Endothelial cell of umbilical vein (primary cell): Measurements from ENCODE around the gene CCDC73. TPM values are rescaled to one million over a fixed set of nuclear protein-coding genes. Genes with fewer than 3 reads are reported as not detected.
"Not testable (repeated sequence)": the region's sequence is repeated elsewhere in the genome, so short reads cannot be mapped to it uniquely, and the experiment has no call there.

Experiments used
- BruUV-seq: library from RNA; stranded (reverse); fragments of 400-500 nt; replicated peaks from 2 replicates; lab custom pipeline; 2021; lab: Mats Ljungman, UMichigan
- CTCF ChIA-PET: fragments of 300-600, 350-600 bp; sonication (Branson Sonifier 250); formaldehyde crosslinking; loops from one replicate; lab custom pipeline; 2021; ENCODE audit warnings: antibody characterized with exemption, inconsistent platforms; lab: Charles Lee
- POLR2A ChIA-PET: fragments of 300-600, 350-600 bp; sonication (Branson Sonifier 250); formaldehyde crosslinking; loops from one replicate; lab custom pipeline; 2021; ENCODE audit warnings: antibody characterized with exemption, inconsistent platforms; lab: Charles Lee
- DNase-seq: peaks from one replicate; pipeline ENCODE4 v3.0.0-alpha.2; 2011; ENCODE audit warnings: low read depth, low spot score
- FAIRE-seq: peaks from 2 replicates; lab custom pipeline; 2011; peaks lifted over from hg19 to GRCh38; lab: Jason Lieb, UNC
- H2AFZ ChIP-seq: 2 replicates; pipeline ENCODE4 v1.6.0; 2012; ENCODE audit warnings: low read depth, low read length, control low read depth, inconsistent platforms
- H3K27ac ChIP-seq: 2 replicates; pipeline ENCODE4 v1.5.1; 2011; ENCODE audit warnings: low read depth, mild to moderate bottlenecking, control low read depth, low read length, moderate library complexity; ENCODE audit not compliant: insufficient read depth
- H3K27me3 ChIP-seq, 2 experiments: 2 replicates each; pipeline versions ENCODE4 v1.6.0 to v1.6.1; 2011; ENCODE audit warnings: low read length in 2 of 2, mixed read lengths in 1 of 2; ENCODE audit not compliant: control insufficient read depth in 2 of 2, insufficient read depth in 2 of 2
- H3K36me3 ChIP-seq, 2 experiments: 2 replicates in 1 of 2; 3 replicates in 1 of 2; pipeline ENCODE4 v1.5.1; 2011; ENCODE audit warnings: low read length in 2 of 2, mild to moderate bottlenecking in 1 of 2, moderate library complexity in 1 of 2; ENCODE audit not compliant: control insufficient read depth in 2 of 2, insufficient read depth in 2 of 2; ENCODE audit errors: extremely low read depth in 1 of 2
- H3K4me1 ChIP-seq: 3 replicates; pipeline ENCODE4 v1.5.1; 2011; ENCODE audit warnings: mild to moderate bottlenecking, low read length; ENCODE audit not compliant: control insufficient read depth, insufficient read depth; ENCODE audit errors: extremely low read depth
- H3K4me2 ChIP-seq: 2 replicates; pipeline ENCODE4 v1.6.1; 2011; ENCODE audit warnings: low read length, control low read depth, mixed read lengths; ENCODE audit not compliant: insufficient read depth
- H3K4me3 ChIP-seq, 3 experiments: fragments of 200-600 bp in 1 of 3; sonication (generic), shearing (Covaris generic) in 1 of 3; replicated peaks in 1 of 3; 2 replicates each; pipeline ENCODE4 v1.5.1; 2011 to 2016; ENCODE audit warnings: control low read depth in 3 of 3, low read length in 3 of 3, mild to moderate bottlenecking in 2 of 3, inconsistent platforms in 1 of 3, low read depth in 1 of 3, moderate library complexity in 1 of 3; ENCODE audit not compliant: insufficient read depth in 1 of 3
- H3K79me2 ChIP-seq: 2 replicates; pipeline ENCODE4 v1.6.0; 2012; ENCODE audit warnings: low read length, inconsistent platforms; ENCODE audit not compliant: control insufficient read depth, insufficient read depth
- H3K9ac ChIP-seq: replicated peaks from 2 replicates; pipeline ENCODE3; 2011; ENCODE audit warnings: low read length, control low read depth; ENCODE audit not compliant: insufficient read depth; ENCODE audit errors: extremely low read depth
- H3K9me1 ChIP-seq: replicated peaks from 3 replicates; pipeline ENCODE4 v1.6.0; 2011; ENCODE audit warnings: mild to moderate bottlenecking, low read length; ENCODE audit not compliant: control insufficient read depth, insufficient read depth; ENCODE audit errors: extremely low read depth
- H3K9me3 ChIP-seq: replicated peaks from 2 replicates; pipeline ENCODE4 v1.5.1; 2012; ENCODE audit warnings: low read length, inconsistent platforms; ENCODE audit not compliant: control insufficient read depth, insufficient read depth
- H4K20me1 ChIP-seq: replicated peaks from 2 replicates; pipeline ENCODE3; 2011; ENCODE audit warnings: mild to moderate bottlenecking, low read length; ENCODE audit not compliant: control insufficient read depth, insufficient read depth; ENCODE audit errors: extremely low read depth
- EZH2 ChIP-seq: IDR thresholded peaks from 2 replicates; pipeline ENCODE4 v1.6.1; 2012; ENCODE audit warnings: borderline replicate concordance, low read depth, mild to moderate bottlenecking, moderate library complexity, low read length, inconsistent platforms; ENCODE audit not compliant: severe bottlenecking
- FOS ChIP-seq: IDR thresholded peaks from 2 replicates; pipeline ENCODE4 v1.6.1; 2011; ENCODE audit warnings: mild to moderate bottlenecking, low read length, moderate library complexity, borderline replicate concordance; ENCODE audit not compliant: insufficient read depth
- GATA2 ChIP-seq: IDR thresholded peaks from 2 replicates; pipeline ENCODE4 v1.7.0; 2011; ENCODE audit warnings: low read depth, mild to moderate bottlenecking, moderate library complexity, mixed read lengths, low read length; ENCODE audit not compliant: insufficient read length, insufficient read depth
- JUN ChIP-seq: IDR thresholded peaks from 2 replicates; pipeline ENCODE4 v1.6.1; 2011; ENCODE audit warnings: borderline replicate concordance, low read depth; ENCODE audit not compliant: insufficient read length, insufficient read depth
- MYC ChIP-seq: IDR thresholded peaks from one replicate; pipeline ENCODE4 v1.6.1; 2011; ENCODE audit warnings: mild to moderate bottlenecking, low read depth, low read length
- POLR2A ChIP-seq: IDR thresholded peaks from 2 replicates; pipeline ENCODE4 v1.6.1; 2012; ENCODE audit warnings: low read depth, mild to moderate bottlenecking, control low read depth, low read length
- POLR2AphosphoS5 ChIP-seq: IDR thresholded peaks from 2 replicates; pipeline ENCODE4 v1.6.1; 2012; ENCODE audit warnings: low read depth, mild to moderate bottlenecking, control low read depth, low read length, moderate library complexity; ENCODE audit not compliant: insufficient read depth
- dilution Hi-C: fragments of 300-500 bp; cut with MboI; formaldehyde crosslinking; loops from one replicate; pipeline ENCODE4 v1.15.0; 2019; ENCODE audit warnings: low sequenced_read_pairs; ENCODE audit not compliant: extremely low pct_ligation_motif_present
- intact Hi-C: fragments of 100-400 bp; cut with micrococcal nuclease; formaldehyde crosslinking; loops from one replicate; pipeline ENCODE4 v1.10.0; 2022
- polyA plus RNA-seq, 4 experiments: library from polyadenylated mRNA; depleted of rRNA in 3 of 4; stranded (reverse) in 3 of 4; unstranded in 1 of 4; fragments of >200 nt; gene quantifications; 2 replicates each; pipeline versions ENCODE4 v1.2.1 to v1.2.3, GENCODE V29; 2011 to 2012; ENCODE audit warnings: missing spikeins in 1 of 4
- total RNA-seq: library from RNA; stranded (reverse); gene quantifications from 2 replicates; pipeline ENCODE4 v1.2.3, GENCODE V29; 2021
- TF ChIP-seq, protein P1 (sequence below), 2 donors: IDR thresholded peaks; 1 replicate in 1 of 2; 2 replicates in 1 of 2; pipeline ENCODE4 v1.5.1; 2011; ENCODE audit warnings: low read length in 2 of 2, mild to moderate bottlenecking in 2 of 2, moderate library complexity in 2 of 2, control low read depth in 1 of 2, inconsistent platforms in 1 of 2, low read depth in 1 of 2; ENCODE audit not compliant: insufficient read depth in 1 of 2; ENCODE audit errors: extremely low read depth in 1 of 2
- TF ChIP-seq, protein P2 (sequence below): IDR thresholded peaks from 2 replicates; pipeline ENCODE4 v1.6.1; 2011; ENCODE audit not compliant: insufficient read depth, insufficient read length

Gene CCDC73
- total and polyA plus RNA-seq, 2 donors (not counting 3 experiments of a cell fraction or from before 2014, with no cell fraction given), result not detected

DNA sequence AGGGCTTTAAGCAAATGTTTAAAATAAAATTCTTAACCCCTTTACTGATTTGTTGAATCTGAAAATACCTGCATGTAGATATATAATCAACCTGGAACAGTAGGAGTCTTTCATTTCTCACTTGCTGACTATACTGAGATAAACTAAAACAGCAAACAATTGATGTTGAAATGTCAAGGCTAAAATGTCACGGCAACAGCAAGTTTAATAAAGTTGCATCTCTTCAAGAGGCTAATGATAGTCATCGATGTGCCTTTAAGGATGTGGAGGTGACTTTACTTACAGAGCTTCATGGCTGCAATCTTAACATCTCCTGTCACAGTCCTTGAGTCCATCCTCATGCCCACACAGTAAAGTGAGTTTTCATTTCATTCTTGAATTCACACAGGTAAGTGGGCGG, 31.7 kb upstream of the CCDC73 start:
- FAIRE-seq, result no peak
- dilution Hi-C loops, result no loop called here

DNA sequence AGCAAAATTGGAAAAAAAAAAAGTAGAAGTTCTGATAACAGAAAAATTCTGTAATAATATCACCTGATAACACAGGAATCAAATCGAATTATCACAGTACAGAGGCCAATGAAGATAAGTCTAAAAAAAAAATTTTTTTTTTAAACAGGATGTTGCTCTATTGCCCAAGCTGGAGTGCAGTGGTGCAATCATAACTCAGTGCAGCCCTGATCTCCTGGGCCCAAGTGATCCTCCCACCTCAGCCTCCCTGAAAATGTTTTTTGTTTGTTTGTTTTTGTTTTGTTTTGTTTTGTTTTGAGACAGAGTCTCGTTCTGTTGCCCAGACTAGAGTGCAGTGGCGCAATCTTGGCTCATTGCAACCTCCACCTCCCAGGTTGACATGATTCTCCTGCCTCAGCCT, 29.2 kb upstream of the CCDC73 start:
- H3K4me2 ChIP-seq, H4K20me1 ChIP-seq, dilution Hi-C loops, H3K9me1 ChIP-seq, POLR2A ChIA-PET, BruUV-seq, CTCF ChIA-PET, H3K36me3 ChIP-seq, H3K9me3 ChIP-seq, H2AFZ ChIP-seq, H3K27me3 ChIP-seq, H3K4me3 ChIP-seq, H3K4me1 ChIP-seq, FAIRE-seq, DNase-seq, intact Hi-C loops, H3K79me2 ChIP-seq, H3K27ac ChIP-seq, H3K9ac ChIP-seq: not testable (repeated sequence)

More for the DNA sequence above, 31.7 kb upstream of the CCDC73 start:
- no TSS peak for BruUV-seq
- Histone ChIP-seq H3K4me3 (no peak overlapping the region), H4K20me1 (no peaks in the 10 kb centered on the region), H3K36me3 (no peaks in the 10 kb centered on the region), H3K9me3 (no peaks in the 10 kb centered on the region), H3K27me3 (peaks cover 18 to 27% of the 10 kb centered on the region in 2 experiments), H2AFZ (no peak overlapping the region), H3K27ac (no peak overlapping the region), H3K9ac (no peak overlapping the region), H3K4me2 (no peak overlapping the region), H3K4me1 (peaks cover 8% of the 10 kb centered on the region), H3K9me1 (no peaks in the 10 kb centered on the region), H3K79me2 (no peaks in the 10 kb centered on the region)
- intact Hi-C loops, result no loop called here
- no peak for DNase-seq
- CTCF ChIA-PET, result no interaction called here
- POLR2A ChIA-PET, result no interaction called here
- TF ChIP-seq FOS, result no peak
- TF ChIP-seq MYC, result no peak
- TF ChIP-seq, protein P1, sequence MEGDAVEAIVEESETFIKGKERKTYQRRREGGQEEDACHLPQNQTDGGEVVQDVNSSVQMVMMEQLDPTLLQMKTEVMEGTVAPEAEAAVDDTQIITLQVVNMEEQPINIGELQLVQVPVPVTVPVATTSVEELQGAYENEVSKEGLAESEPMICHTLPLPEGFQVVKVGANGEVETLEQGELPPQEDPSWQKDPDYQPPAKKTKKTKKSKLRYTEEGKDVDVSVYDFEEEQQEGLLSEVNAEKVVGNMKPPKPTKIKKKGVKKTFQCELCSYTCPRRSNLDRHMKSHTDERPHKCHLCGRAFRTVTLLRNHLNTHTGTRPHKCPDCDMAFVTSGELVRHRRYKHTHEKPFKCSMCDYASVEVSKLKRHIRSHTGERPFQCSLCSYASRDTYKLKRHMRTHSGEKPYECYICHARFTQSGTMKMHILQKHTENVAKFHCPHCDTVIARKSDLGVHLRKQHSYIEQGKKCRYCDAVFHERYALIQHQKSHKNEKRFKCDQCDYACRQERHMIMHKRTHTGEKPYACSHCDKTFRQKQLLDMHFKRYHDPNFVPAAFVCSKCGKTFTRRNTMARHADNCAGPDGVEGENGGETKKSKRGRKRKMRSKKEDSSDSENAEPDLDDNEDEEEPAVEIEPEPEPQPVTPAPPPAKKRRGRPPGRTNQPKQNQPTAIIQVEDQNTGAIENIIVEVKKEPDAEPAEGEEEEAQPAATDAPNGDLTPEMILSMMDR (IDR thresholded peaks at IDR 0.05; ENCODE audit: extremely low read depth in 1 of 2, insufficient read depth in 1 of 2, low read depth in 1 of 2, low read length in 2 of 2), result no peak
- no peak for TF ChIP-seq POLR2A
- no peak for TF ChIP-seq EZH2
- TF ChIP-seq, protein P2, sequence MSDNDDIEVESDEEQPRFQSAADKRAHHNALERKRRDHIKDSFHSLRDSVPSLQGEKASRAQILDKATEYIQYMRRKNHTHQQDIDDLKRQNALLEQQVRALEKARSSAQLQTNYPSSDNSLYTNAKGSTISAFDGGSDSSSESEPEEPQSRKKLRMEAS, result no peak
- no peak for TF ChIP-seq GATA2
- TF ChIP-seq POLR2AphosphoS5, result no peak
- TF ChIP-seq JUN, result no peak
